Fibroblast of mammary gland (primary cell): Measurements from ENCODE around the gene SLC22A5.

Experiments
- DNase-seq: peaks from one replicate; pipeline ENCODE4 v3.0.0-alpha.2; 2010; ENCODE audit warnings: low read depth
- H3K4me3 ChIP-seq: 2 replicates; pipeline ENCODE4 v1.5.1; 2011; ENCODE audit warnings: low read depth, mild to moderate bottlenecking, low read length, moderate library complexity; ENCODE audit not compliant: control insufficient read depth
- CTCF ChIP-seq: conservative IDR thresholded peaks from 2 replicates; pipeline ENCODE4 v1.5.1; 2011; ENCODE audit warnings: low read depth, low read length, inconsistent platforms; ENCODE audit not compliant: control insufficient read depth, insufficient read depth

Gene SLC22A5

DNA sequence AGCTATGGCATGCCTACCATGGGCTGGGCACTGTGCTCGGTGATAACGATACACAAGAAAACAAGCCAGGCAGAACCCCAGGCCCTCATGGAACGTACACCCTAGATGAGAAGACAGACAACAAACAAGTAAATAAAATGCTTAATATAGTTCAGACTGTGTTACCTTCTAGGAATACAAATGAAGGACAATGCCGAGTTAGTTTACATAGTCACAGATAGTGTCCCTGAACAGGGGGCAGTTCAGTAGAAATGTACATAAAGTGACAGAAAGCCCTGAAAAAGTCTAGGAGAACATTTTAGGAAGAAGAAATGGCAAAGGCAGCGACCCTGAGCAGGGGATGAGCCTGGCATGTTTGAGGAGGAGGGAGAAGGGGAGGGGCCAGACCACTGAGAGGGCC is 21.7 kb downstream of the SLC22A5 start:
- no peak overlapping the region for H3K4me3 ChIP-seq
- DNase-seq: no peak
- TF ChIP-seq CTCF: no peak

DNA sequence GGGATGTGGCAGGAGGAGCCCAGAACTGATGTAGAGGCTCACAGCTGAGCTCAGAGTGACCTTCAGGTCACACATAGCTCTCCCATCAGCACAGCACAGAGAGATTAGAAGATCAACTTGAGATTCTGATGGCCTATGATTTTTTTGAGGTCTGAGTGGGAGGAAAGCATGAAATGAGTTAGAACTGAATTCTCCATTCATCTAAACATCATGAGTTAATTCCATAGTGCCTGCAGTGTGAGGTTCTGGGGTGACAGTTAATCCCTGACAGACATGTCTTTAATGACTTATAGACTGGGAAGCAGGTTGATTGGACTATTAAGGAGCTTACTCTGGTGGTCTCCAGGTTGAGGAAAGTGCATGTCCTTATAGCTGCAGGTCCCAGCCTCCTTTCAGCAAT is 22.4 kb downstream of the SLC22A5 start:
- TF ChIP-seq CTCF: no peak
- no peak overlapping the region for H3K4me3 ChIP-seq
- no peak for DNase-seq

DNA sequence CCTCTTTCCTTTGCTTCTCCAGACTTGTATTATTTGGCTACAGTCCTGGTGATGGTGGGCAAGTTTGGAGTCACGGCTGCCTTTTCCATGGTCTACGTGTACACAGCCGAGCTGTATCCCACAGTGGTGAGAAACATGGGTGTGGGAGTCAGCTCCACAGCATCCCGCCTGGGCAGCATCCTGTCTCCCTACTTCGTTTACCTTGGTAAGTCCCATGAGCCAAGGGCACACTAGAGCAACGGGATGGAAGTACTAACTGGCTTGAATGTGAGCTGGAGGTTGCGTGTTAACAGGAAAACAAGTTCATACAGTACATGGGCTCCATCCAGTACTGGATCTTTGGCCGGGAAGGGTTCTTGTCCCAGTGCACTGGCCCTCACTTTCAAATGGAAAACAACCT is 22.9 kb downstream of the SLC22A5 start:
- no peak for DNase-seq
- H3K4me3 ChIP-seq: no peak overlapping the region
- TF ChIP-seq CTCF: no peak

- no peak overlapping the region for H3K4me3 ChIP-seq
- no peak for TF ChIP-seq CTCF
- DNase-seq: no peak
Measured at GRCh38 chr5:132392978-132393825, 23.7 kb downstream of the SLC22A5 start.

DNA sequence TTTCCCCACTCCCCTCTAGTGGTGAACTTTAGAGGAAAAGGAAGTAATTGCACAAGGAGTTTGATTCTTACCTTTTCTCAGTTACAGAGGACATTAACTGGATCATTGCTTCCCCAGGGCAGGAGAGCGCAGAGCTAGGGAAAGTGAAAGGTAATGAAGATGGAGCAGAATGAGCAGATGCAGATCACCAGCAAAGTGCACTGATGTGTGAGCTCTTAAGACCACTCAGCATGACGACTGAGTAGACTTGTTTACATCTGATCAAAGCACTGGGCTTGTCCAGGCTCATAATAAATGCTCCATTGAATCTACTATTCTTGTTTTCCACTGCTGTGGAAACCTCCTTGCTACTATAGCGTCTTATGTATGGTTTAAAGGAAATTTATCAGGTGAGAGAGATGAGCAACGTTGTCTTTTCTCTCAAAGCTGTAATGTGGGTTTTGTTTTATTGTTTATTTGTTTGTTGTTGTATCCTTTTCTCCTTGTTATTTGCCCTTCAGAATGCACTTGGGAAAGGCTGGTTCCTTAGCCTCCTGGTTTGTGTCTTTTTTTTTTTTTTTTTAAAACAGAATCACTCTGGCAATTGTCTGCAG is 25.3 kb downstream of the SLC22A5 start:
- DNase-seq: no peak
- TF ChIP-seq CTCF: no peak
- H3K4me3 ChIP-seq: no peak overlapping the region

DNA sequence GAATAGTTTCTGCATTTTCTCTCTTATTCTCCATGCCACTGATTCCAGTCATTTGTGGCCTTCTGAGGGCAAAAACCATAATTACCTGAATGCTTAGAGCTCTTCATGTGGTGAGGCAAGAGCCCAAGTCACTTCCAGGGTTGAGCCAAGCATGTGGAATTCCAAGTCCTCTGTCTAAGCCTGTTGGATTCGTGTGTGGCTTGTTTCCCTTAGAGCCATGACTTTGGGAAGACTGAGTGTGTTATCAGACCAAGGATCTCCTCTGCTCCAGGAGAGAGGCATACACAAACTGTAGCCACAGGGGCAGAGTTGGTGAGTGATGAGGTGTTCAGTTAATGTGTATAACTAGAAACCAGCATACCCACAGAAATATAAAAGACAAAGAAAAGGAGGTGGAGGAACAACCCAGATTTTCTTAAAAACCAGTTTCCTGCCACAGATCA is 27.1 kb downstream of the SLC22A5 start:
- TF ChIP-seq CTCF: no peak
- H3K4me3 ChIP-seq: no peak overlapping the region
- DNase-seq: no peak
